Measurements from ENCODE around the gene DCP2.

- TF ChIP-seq CTCF (IDR thresholded peaks at IDR 0.05; ENCODE audit: borderline replicate concordance, extremely low read depth, low read length, poor library complexity, severe bottlenecking) (no peak), EZH2 (IDR thresholded peaks at IDR 0.05; ENCODE audit: borderline replicate concordance, low read depth, low read length, severe bottlenecking) (no peak)
Observed at GRCh38 chr5:112983363-112983762, 6.8 kb downstream of the DCP2 start.

Data from DND-41 (cell line).